Stomach (tissue), 4 donors: Measurements from ENCODE around the gene PON1.

Experiments used
- POLR2AphosphoS5 ChIP-seq, 3 donors: sonication (generic); formaldehyde crosslinking; IDR thresholded peaks; one replicate each; pipeline ENCODE4 v1.6.1; 2016; ENCODE audit warnings: antibody characterized with exemption in 3 of 3
- TF ChIP-seq, protein P1 (sequence below), 7 experiments: fragments of 450-650 bp in 4 of 7; fragments of 200-600 bp in 3 of 7; sonication (generic) in 3 of 7; IDR thresholded peaks; one replicate each; pipeline ENCODE4 v1.5.1; 2016 to 2019; ENCODE audit warnings: antibody characterized with exemption in 7 of 7, control low read depth in 2 of 7, mild to moderate bottlenecking in 1 of 7

- TF ChIP-seq, protein P1, sequence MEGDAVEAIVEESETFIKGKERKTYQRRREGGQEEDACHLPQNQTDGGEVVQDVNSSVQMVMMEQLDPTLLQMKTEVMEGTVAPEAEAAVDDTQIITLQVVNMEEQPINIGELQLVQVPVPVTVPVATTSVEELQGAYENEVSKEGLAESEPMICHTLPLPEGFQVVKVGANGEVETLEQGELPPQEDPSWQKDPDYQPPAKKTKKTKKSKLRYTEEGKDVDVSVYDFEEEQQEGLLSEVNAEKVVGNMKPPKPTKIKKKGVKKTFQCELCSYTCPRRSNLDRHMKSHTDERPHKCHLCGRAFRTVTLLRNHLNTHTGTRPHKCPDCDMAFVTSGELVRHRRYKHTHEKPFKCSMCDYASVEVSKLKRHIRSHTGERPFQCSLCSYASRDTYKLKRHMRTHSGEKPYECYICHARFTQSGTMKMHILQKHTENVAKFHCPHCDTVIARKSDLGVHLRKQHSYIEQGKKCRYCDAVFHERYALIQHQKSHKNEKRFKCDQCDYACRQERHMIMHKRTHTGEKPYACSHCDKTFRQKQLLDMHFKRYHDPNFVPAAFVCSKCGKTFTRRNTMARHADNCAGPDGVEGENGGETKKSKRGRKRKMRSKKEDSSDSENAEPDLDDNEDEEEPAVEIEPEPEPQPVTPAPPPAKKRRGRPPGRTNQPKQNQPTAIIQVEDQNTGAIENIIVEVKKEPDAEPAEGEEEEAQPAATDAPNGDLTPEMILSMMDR (IDR thresholded peaks at IDR 0.05), result no peak
- TF ChIP-seq POLR2AphosphoS5 (IDR thresholded peaks at IDR 0.05), result no peak
These were observed 48.2 kb downstream of the PON1 start for GRCh38 chr7:95276114-95276513.
